ENCODE measurements around the gene WSCD2.
A peak's percentile ranks its signal among the peaks of the same experiment; 100 is the strongest.

Gene WSCD2

DNA sequence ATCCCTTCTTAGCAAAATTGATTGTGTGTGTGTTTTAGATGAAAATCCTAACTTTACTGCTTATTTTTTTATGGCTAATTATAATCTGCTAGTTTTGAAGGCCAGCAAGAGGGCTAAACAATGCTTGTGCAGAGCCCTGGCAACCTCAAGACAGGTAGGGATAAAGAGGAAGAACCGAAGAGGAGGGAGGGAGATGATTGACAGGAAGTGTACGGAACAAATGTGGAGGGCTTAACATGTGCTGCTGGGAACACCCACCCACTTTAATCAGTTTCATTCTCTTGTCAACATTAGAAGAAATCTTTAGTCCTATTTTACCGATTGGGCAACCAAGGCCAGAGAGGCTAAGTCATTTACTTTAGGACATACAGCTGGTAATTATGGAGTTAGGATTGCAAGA lies 1.4 kb upstream of the WSCD2 start:
- H3K4me1 ChIP-seq (ENCODE audit: insufficient read depth, insufficient read length), result peaks cover 13% of the 10 kb centered on the region
- TF ChIP-seq YY1 (IDR thresholded peaks at IDR 0.05; ENCODE audit: insufficient read depth, insufficient read length) (no peak), ZNF274 (IDR thresholded peaks at IDR 0.05; ENCODE audit: low read depth, low read length) (no peak), SUZ12 (IDR thresholded peaks at IDR 0.05; ENCODE audit: extremely low read depth, insufficient read depth, insufficient read length) (no peak)
- no peaks in the 10 kb centered on the region for H3K36me3 ChIP-seq (ENCODE audit: insufficient read depth, insufficient read length, low read length)
- H3K27me3 ChIP-seq (ENCODE audit: insufficient read depth, insufficient read length), result peaks cover 19% of the 10 kb centered on the region
- H3K4me3 ChIP-seq (ENCODE audit: insufficient read length, low read depth), result no peak overlapping the region
- H3K9ac ChIP-seq (ENCODE audit: insufficient read length, low read depth), result no peak overlapping the region
- peaks cover 5% of the 10 kb centered on the region; the same call in 1 of the 2 replicates for H3K9me3 ChIP-seq (ENCODE audit: insufficient read depth, low read length)
- DNase-seq (ENCODE audit: low read depth, low spot score), result no peak

DNA sequence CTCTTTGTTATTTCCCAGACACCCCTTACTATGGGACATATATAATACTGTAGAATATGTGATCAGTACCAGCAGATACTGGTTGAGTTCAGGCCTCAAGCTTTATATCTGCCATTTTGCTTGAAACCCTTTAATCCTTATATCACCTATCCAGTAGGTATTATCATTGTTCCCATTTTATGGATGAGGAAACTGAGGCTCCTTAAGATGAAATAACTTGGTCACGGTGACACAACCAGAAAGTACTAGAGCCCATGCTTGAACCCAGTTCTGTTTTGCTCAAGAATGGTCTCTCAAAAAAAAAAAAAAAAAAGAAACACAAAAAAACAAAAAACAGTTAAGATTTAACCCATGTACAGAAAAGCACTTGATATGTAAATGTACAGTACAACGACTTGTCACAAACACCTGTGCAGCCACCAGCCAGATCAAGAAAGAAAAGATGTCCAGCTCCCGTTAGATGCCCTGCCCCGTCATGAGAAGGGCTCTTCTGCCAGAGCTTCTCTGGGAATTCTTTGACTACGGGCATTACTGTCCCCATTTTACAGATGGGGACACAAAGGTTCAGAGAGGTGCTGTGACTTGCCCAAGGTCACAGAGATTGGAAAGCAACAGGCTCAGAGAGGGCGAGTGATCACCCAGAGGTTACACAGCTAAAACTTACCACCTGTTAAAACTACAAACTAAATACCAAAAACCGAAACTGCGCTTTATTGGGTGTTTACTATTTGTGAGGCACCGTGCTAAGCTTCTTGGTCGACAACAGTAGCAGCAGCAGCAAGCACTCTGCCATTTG lies 669 bp upstream of the WSCD2 start:
- TF ChIP-seq SUZ12 (IDR thresholded peaks at IDR 0.05; ENCODE audit: extremely low read depth, insufficient read depth, insufficient read length) (no peak), YY1 (IDR thresholded peaks at IDR 0.05; ENCODE audit: insufficient read depth, insufficient read length) (no peak), ZNF274 (IDR thresholded peaks at IDR 0.05; ENCODE audit: low read depth, low read length) (no peak)
- peak overlapping the region; percentile 87 for H3K9ac ChIP-seq (ENCODE audit: insufficient read length, low read depth)

DNA sequence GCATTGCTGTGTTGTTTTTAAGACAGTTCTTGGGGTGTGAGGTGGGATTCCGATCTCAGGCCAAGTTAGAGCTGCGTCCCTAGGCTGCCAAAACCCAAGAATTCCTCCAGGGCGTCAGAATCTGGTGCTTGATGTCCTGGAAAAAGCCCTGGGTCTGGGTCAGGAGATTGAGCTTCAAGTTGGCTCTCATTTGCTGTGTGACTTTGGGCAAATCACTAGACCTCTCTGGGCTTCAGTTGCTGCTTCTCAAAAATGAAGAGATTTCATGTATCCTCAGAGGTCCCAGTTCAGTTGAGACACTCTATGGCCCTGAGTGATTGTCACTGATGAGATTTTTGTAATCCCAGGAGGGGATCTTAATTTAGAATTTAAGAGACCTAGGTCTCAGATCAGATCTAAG lies 1.9 kb downstream of the WSCD2 start:
- Histone ChIP-seq H3K4me1 (ENCODE audit: insufficient read depth, insufficient read length) (peaks cover 13% of the 10 kb centered on the region), H3K27me3 (ENCODE audit: insufficient read depth, insufficient read length) (peaks cover 19% of the 10 kb centered on the region), H3K36me3 (ENCODE audit: insufficient read depth, insufficient read length, low read length) (no peaks in the 10 kb centered on the region), H3K9ac (ENCODE audit: insufficient read length, low read depth) (no peak overlapping the region), H3K9me3 (ENCODE audit: insufficient read depth, low read length) (no peaks in the 10 kb centered on the region), H3K4me3 (ENCODE audit: insufficient read length, low read depth) (no peak overlapping the region)
- TF ChIP-seq YY1 (IDR thresholded peaks at IDR 0.05; ENCODE audit: insufficient read depth, insufficient read length), result no peak
- no peak for TF ChIP-seq ZNF274 (IDR thresholded peaks at IDR 0.05; ENCODE audit: low read depth, low read length)
- no peak for TF ChIP-seq SUZ12 (IDR thresholded peaks at IDR 0.05; ENCODE audit: extremely low read depth, insufficient read depth, insufficient read length)
- DNase-seq (ENCODE audit: low read depth, low spot score), result no peak

More for the DNA sequence above, 669 bp upstream of the WSCD2 start:
- peaks cover 13% of the 10 kb centered on the region for H3K4me1 ChIP-seq (ENCODE audit: insufficient read depth, insufficient read length)
- no peak for DNase-seq (ENCODE audit: low read depth, low spot score)
- H3K9me3 ChIP-seq (ENCODE audit: insufficient read depth, low read length), result no peaks in the 10 kb centered on the region
- H3K36me3 ChIP-seq (ENCODE audit: insufficient read depth, insufficient read length, low read length), result no peaks in the 10 kb centered on the region
- peak overlapping the region; percentile 54 for H3K4me3 ChIP-seq (ENCODE audit: insufficient read length, low read depth)
- peaks cover 19% of the 10 kb centered on the region for H3K27me3 ChIP-seq (ENCODE audit: insufficient read depth, insufficient read length)

DNA sequence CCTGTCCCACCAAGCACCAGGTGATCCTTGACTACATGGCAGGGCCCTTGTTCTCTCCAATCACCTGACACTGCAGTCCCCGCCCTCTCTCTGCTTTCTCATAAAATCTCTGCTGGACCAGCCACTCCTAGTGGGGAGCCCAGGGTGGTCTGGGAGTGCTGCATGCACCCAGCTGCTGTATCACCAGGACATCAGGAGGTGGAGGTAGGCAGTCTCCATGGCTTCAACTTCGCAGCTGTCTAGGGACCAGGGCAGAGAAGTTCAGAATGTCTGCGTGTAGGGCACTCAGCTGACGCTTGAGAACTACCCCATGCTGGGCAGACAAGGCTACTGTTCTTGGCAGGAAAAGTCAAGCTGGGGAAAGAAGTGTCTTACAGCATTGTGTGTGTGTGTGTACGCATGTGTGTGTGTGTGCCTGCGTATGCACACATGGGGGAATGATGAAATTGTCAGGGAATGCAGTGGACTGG lies 2.6 kb downstream of the WSCD2 start:
- no peaks in the 10 kb centered on the region for H3K9me3 ChIP-seq (ENCODE audit: insufficient read depth, low read length)
- H3K36me3 ChIP-seq (ENCODE audit: insufficient read depth, insufficient read length, low read length), result no peaks in the 10 kb centered on the region
- H3K4me1 ChIP-seq (ENCODE audit: insufficient read depth, insufficient read length), result peaks cover 18% of the 10 kb centered on the region
- no peak overlapping the region for H3K9ac ChIP-seq (ENCODE audit: insufficient read length, low read depth)
- TF ChIP-seq SUZ12 (IDR thresholded peaks at IDR 0.05; ENCODE audit: extremely low read depth, insufficient read depth, insufficient read length), result no peak
- TF ChIP-seq ZNF274 (IDR thresholded peaks at IDR 0.05; ENCODE audit: low read depth, low read length), result no peak
- no peak for TF ChIP-seq YY1 (IDR thresholded peaks at IDR 0.05; ENCODE audit: insufficient read depth, insufficient read length)
- H3K4me3 ChIP-seq (ENCODE audit: insufficient read length, low read depth), result no peak overlapping the region
- H3K27me3 ChIP-seq (ENCODE audit: insufficient read depth, insufficient read length), result peaks cover 19% of the 10 kb centered on the region
- no peak for DNase-seq (ENCODE audit: low read depth, low spot score)

DNA sequence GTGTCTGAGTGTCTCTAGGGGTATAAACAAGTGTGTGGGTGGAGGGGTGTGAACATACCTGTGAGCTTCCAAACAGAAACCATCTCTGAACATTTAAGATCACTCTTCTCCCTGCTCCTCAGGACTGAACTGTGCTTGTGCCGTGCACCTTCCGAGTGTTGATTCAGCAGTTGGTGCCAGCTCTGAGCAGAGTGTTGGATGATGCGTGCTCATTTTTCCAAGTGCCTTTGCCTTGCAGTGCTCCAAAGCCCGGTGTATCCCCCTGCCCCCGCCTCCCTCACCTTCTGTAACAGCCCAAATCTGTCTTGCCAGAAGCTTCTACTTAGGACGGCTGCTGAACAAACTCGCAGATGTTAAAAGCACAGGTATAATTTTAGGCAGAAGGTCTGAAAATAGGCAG lies 4.4 kb downstream of the WSCD2 start:
- no peaks in the 10 kb centered on the region for H3K9me3 ChIP-seq (ENCODE audit: insufficient read depth, low read length)
- H3K27me3 ChIP-seq (ENCODE audit: insufficient read depth, insufficient read length), result peaks cover 18% of the 10 kb centered on the region
- no peak overlapping the region for H3K9ac ChIP-seq (ENCODE audit: insufficient read length, low read depth)
- H3K4me3 ChIP-seq (ENCODE audit: insufficient read length, low read depth), result no peak overlapping the region
- H3K4me1 ChIP-seq (ENCODE audit: insufficient read depth, insufficient read length), result peaks cover 19% of the 10 kb centered on the region
- no peaks in the 10 kb centered on the region for H3K36me3 ChIP-seq (ENCODE audit: insufficient read depth, insufficient read length, low read length)
- no peak for TF ChIP-seq YY1 (IDR thresholded peaks at IDR 0.05; ENCODE audit: insufficient read depth, insufficient read length)
- TF ChIP-seq SUZ12 (IDR thresholded peaks at IDR 0.05; ENCODE audit: extremely low read depth, insufficient read depth, insufficient read length), result no peak
- no peak for TF ChIP-seq ZNF274 (IDR thresholded peaks at IDR 0.05; ENCODE audit: low read depth, low read length)
- no peak for DNase-seq (ENCODE audit: low read depth, low spot score)

DNA sequence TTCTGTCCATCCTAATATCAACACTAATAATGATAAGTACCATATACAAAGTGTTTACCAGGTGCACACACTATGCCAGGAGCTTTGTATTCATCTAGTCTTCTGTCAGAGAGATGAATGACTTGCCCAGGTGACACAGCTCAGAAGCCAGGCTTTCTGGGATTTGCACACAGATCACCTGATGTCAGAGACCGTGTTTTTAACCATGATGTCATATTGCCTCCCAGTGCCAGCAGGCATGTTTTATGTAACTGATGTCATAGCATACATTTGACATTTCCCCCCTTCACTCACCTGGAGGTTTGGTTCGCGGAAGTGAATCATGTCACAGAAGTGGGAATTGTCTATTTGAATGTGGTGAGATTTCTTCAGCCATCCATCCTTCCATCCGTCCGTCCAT lies 5.7 kb downstream of the WSCD2 start:
- H3K27me3 ChIP-seq (ENCODE audit: insufficient read depth, insufficient read length), result peaks cover 12% of the 10 kb centered on the region
- H3K4me1 ChIP-seq (ENCODE audit: insufficient read depth, insufficient read length), result peaks cover 18% of the 10 kb centered on the region
- DNase-seq (ENCODE audit: low read depth, low spot score), result no peak
- TF ChIP-seq YY1 (IDR thresholded peaks at IDR 0.05; ENCODE audit: insufficient read depth, insufficient read length) (no peak), ZNF274 (IDR thresholded peaks at IDR 0.05; ENCODE audit: low read depth, low read length) (no peak), SUZ12 (IDR thresholded peaks at IDR 0.05; ENCODE audit: extremely low read depth, insufficient read depth, insufficient read length) (no peak)
- no peak overlapping the region for H3K4me3 ChIP-seq (ENCODE audit: insufficient read length, low read depth)
- no peak overlapping the region for H3K9ac ChIP-seq (ENCODE audit: insufficient read length, low read depth)
- no peaks in the 10 kb centered on the region for H3K36me3 ChIP-seq (ENCODE audit: insufficient read depth, insufficient read length, low read length)
- no peaks in the 10 kb centered on the region for H3K9me3 ChIP-seq (ENCODE audit: insufficient read depth, low read length)

DNA sequence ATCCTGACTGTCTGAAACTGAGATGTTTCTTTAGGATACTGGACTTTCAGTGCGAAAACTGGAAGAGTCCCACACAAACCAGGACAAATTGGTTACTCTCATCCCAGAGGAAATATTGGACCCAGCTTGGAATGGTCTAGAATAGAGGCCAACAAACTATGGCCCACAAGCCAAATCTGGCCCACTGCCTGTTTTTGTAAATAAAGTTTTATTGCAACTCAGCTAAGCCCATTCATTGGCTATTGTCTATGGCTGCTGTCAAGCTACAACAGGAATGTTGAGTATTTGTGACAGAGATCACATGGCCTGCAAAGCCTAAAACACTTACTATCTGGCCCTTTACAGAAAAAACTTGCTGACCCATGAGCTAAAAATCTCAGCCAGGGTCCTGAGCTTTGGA lies 6.5 kb downstream of the WSCD2 start:
- Histone ChIP-seq H3K27me3 (ENCODE audit: insufficient read depth, insufficient read length) (peaks cover 3% of the 10 kb centered on the region), H3K4me1 (ENCODE audit: insufficient read depth, insufficient read length) (peaks cover 12% of the 10 kb centered on the region), H3K4me3 (ENCODE audit: insufficient read length, low read depth) (no peak overlapping the region), H3K36me3 (ENCODE audit: insufficient read depth, insufficient read length, low read length) (no peaks in the 10 kb centered on the region), H3K9ac (ENCODE audit: insufficient read length, low read depth) (no peak overlapping the region), H3K9me3 (ENCODE audit: insufficient read depth, low read length) (no peaks in the 10 kb centered on the region)
- TF ChIP-seq SUZ12 (IDR thresholded peaks at IDR 0.05; ENCODE audit: extremely low read depth, insufficient read depth, insufficient read length), result no peak
- no peak for TF ChIP-seq ZNF274 (IDR thresholded peaks at IDR 0.05; ENCODE audit: low read depth, low read length)
- TF ChIP-seq YY1 (IDR thresholded peaks at IDR 0.05; ENCODE audit: insufficient read depth, insufficient read length), result no peak
- no peak for DNase-seq (ENCODE audit: low read depth, low spot score)

Data from NT2/D1 (cell line).